ENCODE measurements around the gene APOA1.
A peak's percentile ranks its signal among the peaks of the same experiment; 100 is the strongest.
"Not testable (repeated sequence)": the region's sequence is repeated elsewhere in the genome, so short reads cannot be mapped to it uniquely, and the experiment has no call there.

APOA1 gene

DNA sequence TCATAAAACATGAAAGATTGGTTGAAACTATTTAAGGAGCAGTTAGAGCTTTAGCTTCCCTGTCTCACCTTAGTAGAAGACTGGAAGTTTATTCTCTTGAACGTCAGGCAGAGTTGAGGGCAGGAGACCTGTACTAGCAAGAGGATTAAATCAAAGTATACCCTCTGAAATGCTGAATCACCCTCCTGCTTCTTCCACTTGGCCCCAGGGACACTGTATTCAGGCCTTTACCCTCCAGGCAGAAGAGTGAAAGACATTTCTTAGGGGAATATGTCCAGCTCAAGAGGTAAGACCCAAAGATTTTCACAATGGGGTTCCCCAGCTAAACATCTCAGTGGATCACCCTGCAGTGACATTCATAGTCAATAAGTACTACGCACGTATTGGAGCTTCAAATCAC is 26.2 kb downstream of the APOA1 start:
- no peak for DNase-seq

DNA sequence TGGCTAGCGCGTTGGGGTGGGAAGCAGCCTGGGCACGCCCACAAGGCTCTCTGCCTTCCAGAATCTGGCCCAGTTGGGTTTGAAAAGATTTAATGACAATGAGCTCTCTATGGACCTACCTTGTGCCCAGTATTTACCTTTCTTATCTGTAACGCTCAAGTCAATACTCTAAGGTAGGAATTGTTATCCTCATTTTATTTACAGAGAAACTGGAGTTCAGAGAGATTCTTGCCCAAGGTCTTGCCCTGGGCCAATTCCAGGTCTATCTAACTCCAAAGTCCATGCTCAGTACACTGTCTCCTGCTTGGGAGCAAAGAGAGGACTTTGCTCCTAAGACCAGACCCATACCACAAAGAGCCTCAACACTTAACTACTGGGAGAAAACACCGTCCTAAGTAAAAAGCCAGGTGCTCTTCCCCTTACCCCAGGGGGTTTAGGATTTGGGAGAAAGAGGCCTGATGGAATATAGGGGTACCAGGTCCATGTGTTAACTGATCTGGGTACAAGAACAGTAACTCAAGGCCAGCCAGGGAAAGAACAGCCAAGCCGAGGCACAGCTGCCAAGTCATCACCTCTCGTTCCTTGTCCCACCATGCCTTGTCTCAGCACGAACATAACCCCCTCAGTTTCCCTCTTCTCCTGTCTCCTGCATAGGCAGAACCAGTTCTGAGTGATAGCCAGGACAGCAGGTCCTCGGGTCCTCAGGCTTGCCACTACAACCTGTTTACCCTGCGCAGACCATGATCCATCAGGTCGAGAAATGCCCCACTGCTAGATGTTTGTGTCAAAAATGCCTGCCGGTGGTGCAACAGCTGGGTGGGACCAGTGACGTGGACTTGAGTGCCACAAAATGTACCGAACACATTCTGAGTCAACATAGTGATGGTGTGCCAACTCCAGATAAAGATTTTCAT is 28.9 kb downstream of the APOA1 start:
- DNase-seq = no peak

DNA sequence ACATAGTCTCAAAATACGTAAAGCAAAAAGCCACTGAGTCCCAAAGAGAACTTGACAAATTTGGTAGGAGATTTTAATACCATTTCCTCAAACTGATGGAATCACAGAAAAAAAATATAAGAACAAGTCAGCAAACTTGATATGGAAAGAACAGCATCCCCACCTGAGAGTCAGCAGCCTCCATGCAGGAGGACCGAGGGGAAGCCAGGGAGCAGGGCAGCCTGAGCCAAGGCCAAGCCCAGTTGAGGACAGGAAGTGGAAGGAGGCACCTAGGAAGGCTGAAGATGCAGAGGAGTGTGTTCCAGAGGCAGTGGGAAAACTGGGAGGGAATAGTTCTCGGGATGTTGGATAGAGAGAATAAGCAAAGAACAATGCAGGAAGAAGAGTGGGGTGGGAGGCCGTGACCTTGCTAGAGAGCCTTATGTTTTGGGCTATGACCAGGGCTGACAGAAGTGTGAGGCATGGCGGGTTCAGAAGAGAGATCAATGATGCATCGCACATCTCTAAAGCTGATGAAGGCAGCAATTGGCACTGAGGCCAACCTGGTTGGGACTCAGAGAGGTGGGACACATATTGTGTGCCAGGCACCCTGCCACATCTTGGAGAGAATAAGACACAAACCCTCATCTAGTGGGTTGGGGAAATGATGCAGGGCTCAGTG is 29.7 kb downstream of the APOA1 start:
- DNase-seq = no peak

DNA sequence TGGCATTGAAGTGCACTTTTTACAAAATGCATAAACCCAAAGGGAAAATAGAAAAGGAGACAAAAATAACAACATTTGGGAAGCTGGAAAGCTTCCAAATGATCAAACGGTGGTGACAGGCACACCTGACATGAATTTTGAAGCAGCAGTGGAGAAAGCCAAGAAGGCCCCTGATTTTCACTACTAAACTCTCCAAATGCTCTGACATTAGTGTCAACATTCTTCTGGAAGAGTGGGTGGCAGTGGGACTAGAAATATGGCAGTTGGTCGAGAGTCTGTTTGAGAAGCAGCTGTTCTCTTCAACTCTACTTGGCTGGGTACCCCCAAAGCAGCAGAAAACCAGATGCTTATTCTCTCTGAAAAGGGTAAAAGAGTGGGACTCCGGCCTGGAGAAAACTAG is 33.4 kb downstream of the APOA1 start:
- no peak for DNase-seq

DNA sequence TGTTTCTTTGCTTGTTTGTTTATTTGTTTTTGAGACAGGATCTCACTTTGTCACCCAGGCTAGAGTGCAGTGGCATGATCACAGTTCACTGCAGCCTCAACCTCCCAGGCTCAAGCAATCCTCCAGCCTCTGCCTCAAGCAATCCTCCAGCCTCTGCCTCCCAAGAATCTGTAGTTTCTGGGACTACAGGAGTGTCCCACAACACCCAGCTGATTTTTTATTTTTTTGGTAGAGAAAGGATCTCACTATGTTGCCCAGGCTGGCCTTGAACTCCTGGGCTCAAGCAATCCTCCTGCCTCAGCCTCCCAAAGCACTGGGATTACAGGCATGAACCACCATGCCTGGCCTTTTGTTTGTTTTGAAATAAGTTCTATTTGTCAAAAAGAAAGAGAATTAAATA is 35.8 kb downstream of the APOA1 start:
- not testable (repeated sequence) for DNase-seq

DNA sequence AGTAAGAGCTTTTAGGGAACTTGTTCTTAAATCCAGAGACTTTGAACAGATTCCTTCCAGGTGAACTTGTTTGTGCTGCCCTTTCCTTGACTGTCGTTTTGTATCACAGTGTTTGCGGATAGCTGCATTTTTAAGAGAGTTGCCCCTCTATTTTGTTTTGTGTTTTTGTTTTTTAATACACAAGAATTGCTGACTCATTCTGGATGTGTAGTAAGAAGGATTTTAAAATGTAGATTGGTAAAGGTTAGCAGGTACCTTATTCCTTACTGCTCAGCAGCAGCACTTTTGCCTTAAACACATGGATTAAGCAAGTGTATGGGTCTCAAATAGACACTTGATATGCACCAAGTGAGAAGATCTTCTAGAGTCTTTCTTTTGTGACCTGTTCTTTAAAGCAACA is 36.8 kb downstream of the APOA1 start:
- DNase-seq = no peak

DNA sequence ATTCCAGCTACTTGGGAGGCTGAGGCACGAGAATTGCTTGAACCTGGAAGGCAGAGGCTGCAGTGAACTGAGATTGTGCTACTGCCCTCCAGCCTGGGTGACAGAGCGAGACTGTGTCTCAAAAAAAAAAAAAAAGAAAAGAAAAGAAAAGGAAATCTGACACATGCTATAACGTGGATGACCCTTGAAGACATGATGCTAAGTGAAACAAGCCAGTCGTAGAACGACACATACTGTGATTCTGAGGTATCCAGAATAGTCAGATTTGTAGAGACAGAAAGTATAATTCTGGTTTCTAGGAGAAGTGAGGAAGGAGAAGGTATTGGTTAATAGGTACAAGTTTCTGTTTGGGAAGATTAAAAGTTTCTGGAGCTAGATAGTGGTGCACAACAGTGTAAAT is 39.1 kb downstream of the APOA1 start:
- DNase-seq = no peak

DNA sequence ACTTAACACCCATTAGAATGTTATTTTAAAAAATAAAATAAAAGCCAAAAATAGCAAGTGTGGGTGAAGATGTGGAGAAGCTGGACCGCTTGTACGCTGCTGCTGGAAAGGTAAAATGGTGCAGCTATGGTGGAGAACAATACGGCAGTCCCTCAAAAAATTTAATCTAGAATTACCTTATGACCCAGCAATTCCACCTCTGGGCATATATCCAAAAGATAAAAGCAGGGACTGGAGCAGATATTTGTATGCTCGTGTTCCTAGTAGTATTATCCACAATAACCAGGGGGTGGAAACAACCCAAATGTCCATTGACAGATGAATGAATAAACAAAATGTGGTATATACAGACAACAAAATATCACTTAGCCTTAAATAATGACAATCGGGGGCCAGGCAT is 39.6 kb downstream of the APOA1 start:
- no peak for DNase-seq

DNA sequence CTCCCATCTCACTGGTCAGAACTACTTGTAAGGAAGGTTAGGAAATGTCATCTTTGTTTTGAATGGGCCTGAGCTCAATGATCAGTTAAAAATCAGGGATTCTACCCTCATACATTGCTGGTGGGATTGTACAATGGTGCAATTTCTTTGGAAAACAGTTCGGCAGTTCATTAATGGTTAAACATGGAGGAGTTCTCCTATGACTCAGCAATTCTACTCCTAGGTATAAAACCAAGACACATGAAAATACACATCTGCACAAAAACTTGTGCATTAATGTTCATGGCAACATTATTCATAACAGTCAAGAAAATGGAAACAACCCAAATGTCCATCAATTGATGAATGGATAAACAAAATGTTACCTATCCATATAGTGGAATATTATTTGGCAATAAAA is 40.9 kb downstream of the APOA1 start:
- DNase-seq = no peak

DNA sequence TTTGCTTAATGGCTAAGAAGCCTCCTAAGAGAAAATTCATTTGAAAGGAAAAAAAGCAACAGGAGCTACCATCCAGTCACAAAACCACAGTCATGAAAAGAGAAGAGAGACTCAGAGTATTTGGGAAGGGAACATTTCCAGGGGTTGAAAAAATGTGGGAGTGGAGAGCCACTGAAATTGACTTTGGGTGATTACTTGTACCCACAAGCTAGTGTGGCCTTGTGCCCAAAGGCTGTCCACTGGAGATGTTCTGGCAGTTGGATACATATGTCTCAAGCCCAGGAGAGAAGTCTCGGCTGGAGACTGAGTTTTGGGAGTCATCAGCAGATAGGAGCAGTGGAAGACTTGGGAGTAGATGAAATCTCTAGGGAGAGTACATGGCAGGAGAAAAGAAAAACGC is 42.6 kb downstream of the APOA1 start:
- DNase-seq = no peak

DNA sequence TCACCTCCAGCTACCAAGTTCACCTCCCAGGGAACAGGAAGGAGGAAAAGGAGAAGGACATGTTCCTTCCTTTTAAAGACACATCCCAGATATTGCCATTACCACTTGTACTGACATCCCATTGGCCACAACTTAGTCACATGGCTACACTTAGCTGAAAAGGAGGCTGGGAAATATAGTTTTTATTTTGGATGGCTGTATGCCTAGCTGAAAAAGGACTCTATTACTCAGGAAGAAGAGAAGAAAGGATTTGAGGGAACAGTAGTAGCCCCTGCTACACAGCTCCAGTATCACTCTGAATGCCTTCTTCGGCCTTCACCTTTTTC is 43.7 kb downstream of the APOA1 start:
- no peak for DNase-seq

DNA sequence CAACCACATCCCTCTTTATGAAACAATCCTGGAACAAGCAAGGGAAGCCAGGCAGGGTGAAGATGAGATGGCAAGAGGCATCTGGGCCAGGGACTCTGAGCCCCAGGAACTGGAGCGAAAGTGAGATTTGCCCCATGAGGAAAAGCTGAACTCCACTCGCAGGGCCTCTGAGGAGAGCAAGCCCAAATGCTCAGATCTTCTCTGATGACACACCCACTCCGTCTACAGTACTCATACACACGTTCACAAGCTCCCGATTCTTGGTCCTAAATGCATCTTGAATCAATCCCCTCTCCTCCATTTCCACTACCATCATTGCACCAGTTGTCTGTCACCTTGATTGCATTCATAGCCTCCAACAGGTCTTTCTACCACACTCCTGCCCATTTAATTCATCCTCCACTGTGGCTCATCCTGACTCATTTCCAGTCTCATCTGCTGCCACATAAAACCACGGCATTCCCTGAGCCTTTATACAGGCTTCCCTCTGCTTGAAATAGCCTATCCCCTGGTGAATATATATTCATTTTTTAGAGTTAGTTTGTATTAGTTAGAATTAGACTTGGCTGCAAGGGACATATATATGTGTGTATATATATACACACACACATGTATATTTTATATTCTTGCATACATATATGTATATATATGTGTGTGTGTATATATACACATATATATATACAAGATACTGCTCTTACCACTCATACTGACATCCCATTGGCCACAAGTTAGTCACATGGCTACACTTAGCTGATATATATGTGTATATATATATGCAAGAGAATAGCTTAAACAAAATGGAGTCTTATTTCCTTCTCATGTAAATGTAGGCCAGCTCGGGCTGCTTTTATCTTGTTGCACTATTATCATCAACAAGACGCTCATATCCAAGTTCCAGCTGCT is 44.3 kb downstream of the APOA1 start:
- no peak for DNase-seq

DNA sequence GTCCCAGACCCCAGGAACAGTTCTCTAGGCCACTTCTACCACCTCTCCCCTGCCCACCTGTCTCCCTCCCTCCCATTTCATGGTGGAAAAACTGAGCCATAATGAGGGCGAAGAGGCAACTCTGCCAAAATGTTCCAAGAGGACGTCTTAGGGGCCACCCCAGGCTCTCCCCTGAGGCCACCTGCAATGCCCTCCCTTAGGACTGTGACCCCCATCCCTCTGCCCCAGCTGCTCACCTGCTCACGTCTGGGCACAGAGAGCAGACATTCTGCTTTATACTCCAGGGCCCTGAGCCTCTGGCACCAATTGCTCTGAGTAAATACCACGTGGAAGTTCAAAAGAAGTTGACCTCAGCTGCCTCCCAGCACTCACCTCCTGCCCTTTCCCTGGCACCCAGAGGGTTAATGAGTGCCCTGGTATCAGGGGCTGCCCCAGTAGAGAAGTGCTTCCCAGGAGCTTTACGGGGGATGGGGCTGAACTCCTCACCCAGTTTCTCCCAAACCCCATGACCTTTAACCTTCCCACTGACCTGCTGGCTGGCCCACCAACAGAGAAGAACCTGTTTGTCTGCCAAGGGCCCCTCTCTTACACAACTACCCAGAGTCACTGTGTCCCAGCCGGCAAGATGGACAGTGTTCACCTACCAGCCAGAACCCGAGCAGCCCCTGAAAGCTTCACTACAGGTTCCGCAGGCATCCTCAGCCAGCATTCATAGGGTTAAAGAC is 45.1 kb downstream of the APOA1 start:
- no peak for DNase-seq

DNA sequence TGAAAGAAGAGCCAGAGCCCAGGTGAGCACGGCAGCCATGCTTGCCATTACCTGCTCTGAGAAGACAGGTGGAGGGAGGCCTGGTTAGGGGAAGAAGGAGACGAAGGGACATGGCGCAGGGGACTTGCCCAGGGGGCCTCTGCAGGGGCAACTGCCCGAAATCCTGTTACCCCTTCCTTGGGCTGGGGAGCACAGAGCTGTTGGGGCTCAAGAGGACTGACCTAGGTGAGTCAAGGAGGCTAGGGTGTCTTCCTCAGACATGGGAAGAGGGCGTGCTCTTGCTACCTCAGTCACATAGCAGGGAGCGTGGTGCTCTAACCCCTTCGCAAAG is 45.6 kb downstream of the APOA1 start, which contains the start of gene APOA5:
Gene APOA5 (minus strand): TSS at position 67 of the 331 bp plus-strand sequence. CDS start 19 bp downstream, at position 48.
- no peak for DNase-seq

DNA sequence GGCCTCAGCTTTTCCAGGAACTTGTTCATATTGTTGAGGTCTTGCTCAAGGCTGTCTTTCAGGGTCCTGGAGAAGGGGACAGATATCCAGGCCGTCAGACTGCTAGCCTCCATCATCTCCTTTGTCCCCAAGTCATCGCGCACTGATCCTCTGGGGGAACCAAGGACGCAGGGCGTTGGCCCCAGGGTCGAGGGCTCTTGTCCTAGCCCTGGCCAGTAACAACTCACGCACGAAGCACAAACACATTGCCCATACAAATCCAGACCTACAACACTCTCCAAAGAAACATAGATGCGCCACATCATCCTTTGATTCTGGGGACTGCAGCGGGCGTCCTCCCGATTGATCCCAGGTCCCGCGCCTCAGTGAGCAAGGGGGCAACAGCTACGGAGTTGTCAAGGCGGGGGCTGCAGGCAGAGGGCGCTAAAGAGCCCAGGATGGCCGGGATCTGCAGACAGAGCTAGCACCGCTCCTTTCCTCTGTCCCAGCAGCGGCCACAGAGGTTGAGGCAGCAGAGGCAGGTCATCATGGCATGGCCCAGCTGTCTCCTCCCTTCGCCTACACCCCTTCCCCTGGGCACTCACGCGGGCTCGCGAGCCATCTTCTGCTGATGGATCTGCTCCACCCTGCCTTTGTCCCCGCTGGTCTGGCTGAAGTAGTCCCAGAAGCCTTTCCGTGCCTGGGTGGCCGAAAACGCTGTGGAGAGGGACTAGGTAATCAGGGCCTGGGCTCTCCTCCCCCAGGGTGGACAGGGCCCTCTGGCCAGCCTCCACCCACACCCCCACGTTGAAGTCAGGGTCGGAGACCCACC is 46.2 kb downstream of the APOA1 start:
- peak; percentile 29 for DNase-seq

DNA sequence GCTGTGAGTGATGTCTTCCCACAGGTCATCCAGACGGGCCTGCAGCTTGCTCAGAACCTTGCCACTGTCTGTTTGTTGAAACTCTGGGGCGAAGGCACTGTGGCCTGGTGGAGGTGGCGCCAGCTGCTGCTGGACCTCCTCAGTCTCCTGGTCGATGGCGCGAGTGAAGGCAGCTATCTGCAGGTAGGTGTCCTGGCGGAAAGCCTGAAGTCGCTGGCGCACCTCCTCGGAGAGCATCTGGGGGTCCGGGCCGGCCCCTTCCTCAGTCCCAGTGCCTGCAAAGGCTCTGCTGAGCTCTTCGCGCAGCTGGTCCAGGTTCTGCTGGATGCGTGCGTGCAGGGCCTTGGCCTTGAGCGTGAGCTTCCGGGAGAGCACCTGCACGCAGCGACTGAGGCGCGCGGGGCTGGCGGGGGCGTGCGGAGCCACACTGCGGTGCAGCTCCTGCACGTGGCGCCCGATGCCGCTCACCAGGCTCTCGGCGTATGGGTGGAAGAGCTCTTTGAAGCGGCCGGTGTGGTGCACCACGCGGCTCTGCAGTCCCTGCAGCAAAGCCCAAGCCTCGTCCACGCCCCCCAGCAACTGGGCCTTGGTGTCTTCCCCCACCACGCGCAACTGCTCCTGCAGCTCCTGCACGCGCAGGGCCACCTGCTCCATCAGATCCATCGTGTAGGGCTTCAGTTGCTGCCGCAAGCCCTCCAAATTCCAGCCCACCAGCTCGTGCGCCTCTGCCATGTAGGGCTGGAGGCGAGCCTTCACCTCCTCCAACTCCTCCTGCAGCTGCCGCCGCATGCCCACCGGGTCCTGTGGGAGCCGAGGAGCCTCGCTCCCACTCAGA is 47.0 kb downstream of the APOA1 start:
- no peak for DNase-seq

DNA sequence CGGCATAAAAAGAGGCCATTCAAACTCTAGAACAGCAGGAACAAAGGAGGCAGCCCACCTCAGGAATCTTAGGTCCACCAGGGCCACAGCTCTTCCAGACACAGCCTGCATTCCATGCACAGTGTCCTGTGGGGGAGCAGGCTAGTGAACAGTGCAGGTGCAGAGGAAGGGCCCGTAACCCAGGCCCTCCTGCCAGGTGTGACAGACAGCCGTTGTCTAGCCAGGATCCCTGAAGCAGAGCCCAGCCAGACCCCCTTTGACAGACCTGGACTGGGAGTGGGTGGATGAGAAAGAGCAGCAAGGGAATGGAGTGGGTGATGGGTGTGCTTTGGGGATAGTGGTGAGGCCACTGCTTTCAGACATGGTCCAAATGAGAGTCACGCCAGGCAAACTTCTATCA is 48.4 kb downstream of the APOA1 start:
- DNase-seq = no peak

DNA sequence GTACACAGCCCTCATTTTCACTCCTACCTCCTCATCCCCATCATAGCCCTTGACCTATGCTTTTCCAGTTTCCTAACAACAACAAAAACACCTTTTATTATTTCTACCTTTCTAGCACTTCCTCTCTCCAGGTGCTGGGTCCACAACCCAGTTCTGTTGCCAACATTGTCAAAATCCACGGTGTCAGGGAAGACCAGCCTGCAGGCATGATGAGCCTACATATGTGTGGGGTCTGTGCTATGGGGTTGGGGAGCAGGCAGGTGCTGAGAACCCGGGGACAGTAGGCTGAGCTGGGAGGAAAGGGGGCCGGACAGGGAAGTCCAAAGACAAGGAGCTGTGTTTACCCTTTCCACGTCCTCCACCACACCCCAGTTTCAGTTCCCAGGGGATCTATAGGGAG is 48.9 kb downstream of the APOA1 start:
- DNase-seq = no peak

DNA sequence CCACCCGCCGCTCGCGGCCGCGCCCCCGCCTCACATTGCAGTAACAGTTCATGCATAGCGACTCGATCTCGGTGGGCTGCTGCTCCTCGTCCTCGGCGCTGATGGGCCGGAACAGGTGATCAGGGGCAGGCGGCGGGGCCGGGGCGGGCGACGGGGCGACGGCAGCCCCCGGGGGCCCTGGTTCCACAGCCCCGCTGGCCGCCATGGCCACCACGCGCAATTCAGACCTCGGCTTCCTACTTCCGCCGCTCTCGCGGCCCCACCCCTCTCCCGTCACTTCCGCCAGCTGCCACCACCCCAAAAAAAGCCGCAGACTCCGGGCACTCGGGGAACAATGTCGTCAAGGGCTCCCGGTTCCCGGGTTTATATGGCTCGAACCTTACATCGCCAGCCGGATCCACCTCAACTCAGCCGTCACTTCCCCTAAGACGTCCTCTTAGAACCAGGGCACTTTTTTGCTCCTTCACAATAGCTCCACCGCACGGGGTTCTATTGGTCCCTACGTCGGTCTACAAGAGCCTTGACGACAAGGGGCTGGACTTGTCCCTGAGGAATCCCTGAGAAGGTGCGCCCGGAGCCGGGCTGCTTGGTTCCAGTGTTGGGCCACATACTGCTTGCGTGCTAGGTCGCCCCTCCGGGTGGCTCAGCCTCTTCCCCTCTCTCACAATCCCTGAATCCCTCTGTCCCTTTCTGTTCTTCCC is 49.5 kb downstream of the APOA1 start, which contains the start of gene ZPR1:
Gene ZPR1 (minus strand): TSS at position 238 of the 701 bp plus-strand sequence. CDS start 33 bp downstream, at position 205.
- DNase-seq = peak; percentile 77

DNA sequence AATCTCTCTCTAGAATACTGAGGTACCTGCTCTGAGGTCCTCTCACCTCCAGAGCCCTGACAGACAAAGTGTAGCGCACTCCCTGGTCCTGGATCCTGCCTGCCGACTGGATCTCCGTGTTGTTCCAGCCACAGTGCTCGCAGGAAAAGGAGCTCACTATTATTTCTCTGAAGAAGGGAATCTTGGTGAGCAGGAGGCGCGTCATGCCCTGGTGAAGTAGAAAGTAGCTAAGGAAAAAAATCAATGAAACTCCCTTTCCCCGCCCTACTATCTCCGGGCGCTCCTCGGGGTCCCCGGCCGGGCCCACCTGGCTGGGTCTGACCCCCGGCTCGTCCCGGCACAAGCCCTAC is 50.0 kb downstream of the APOA1 start:
- no peak for DNase-seq
